Karpas-422 (cell line): ENCODE results near the gene TCTA. TPM values are rescaled to one million over a fixed set of nuclear protein-coding genes. Genes with fewer than 3 reads are reported as not detected.
"Not testable (repeated sequence)": the region's sequence is repeated elsewhere in the genome, so short reads cannot be mapped to it uniquely, and the experiment has no call there.

ENCODE experiments used
- DNase-seq: peaks from one replicate; pipeline ENCODE4 v3.0.0-alpha.2; 2015
- H2AFZ ChIP-seq: fragments of 200-600 bp; sonication (generic); 2 replicates; pipeline ENCODE4 v1.6.1; 2014; ENCODE audit warnings: antibody characterized with exemption, low read length, mixed read lengths
- H3K27ac ChIP-seq: fragments of 200-600 bp; sonication (generic); 2 replicates; pipeline ENCODE4 v1.5.1; 2014; ENCODE audit warnings: mild to moderate bottlenecking, low read length, moderate library complexity
- H3K27me3 ChIP-seq: fragments of 200-600 bp; sonication (generic); 2 replicates; pipeline ENCODE4 v1.6.1; 2014; ENCODE audit warnings: low read length, mixed read lengths
- H3K36me3 ChIP-seq: fragments of 200-600 bp; sonication (generic); 2 replicates; pipeline ENCODE4 v1.6.1; 2014; ENCODE audit warnings: low read length, mixed read lengths; ENCODE audit not compliant: insufficient read depth
- H3K4me1 ChIP-seq: fragments of 200-600 bp; sonication (generic); 2 replicates; pipeline ENCODE4 v1.6.1; 2014; ENCODE audit warnings: mild to moderate bottlenecking, low read length, mixed read lengths
- H3K4me2 ChIP-seq: fragments of 200-600 bp; sonication (generic); 2 replicates; pipeline ENCODE4 v1.6.1; 2014; ENCODE audit warnings: low read length, low read depth, mild to moderate bottlenecking; ENCODE audit not compliant: poor library complexity, severe bottlenecking
- H3K4me3 ChIP-seq: fragments of 200-600 bp; sonication (generic); 2 replicates; pipeline ENCODE4 v1.5.1; 2014; ENCODE audit warnings: mild to moderate bottlenecking, antibody characterized with exemption, low read length, mixed read lengths
- H3K79me2 ChIP-seq: fragments of 200-600 bp; sonication (generic); 2 replicates; pipeline ENCODE4 v1.6.1; 2014; ENCODE audit warnings: mild to moderate bottlenecking, low read length, mixed read lengths
- H3K9ac ChIP-seq: fragments of 200-600 bp; sonication (generic); 2 replicates; pipeline ENCODE4 v1.6.0; 2014; ENCODE audit warnings: low read length
- H3K9me2 ChIP-seq: fragments of 200-600 bp; sonication (generic), shearing (Covaris generic); replicated peaks from 2 replicates; pipeline ENCODE4 v1.6.0; 2014; ENCODE audit warnings: mild to moderate bottlenecking, low read length, moderate library complexity; ENCODE audit not compliant: insufficient read depth
- H3K9me3 ChIP-seq: fragments of 300-700, 200-600 bp; sonication (generic); 2 replicates; pipeline ENCODE4 v1.6.1; 2014; ENCODE audit warnings: low read length, mixed read lengths
- H4K20me1 ChIP-seq: fragments of 200-600 bp; sonication (generic); 2 replicates; pipeline ENCODE4 v1.6.1; 2014; ENCODE audit warnings: mild to moderate bottlenecking, antibody characterized with exemption, low read length, low read depth; ENCODE audit not compliant: insufficient read depth
- total RNA-seq: library from RNA; depleted of rRNA; stranded (reverse); fragments of >200 nt; shearing (Covaris generic); gene quantifications from 2 replicates; pipeline ENCODE4 v1.2.3, GENCODE V29; 2014; ENCODE audit warnings: low replicate concordance

TCTA gene
- total RNA-seq, 1 experiment from 2014 or later = 17.2 TPM

DNA sequence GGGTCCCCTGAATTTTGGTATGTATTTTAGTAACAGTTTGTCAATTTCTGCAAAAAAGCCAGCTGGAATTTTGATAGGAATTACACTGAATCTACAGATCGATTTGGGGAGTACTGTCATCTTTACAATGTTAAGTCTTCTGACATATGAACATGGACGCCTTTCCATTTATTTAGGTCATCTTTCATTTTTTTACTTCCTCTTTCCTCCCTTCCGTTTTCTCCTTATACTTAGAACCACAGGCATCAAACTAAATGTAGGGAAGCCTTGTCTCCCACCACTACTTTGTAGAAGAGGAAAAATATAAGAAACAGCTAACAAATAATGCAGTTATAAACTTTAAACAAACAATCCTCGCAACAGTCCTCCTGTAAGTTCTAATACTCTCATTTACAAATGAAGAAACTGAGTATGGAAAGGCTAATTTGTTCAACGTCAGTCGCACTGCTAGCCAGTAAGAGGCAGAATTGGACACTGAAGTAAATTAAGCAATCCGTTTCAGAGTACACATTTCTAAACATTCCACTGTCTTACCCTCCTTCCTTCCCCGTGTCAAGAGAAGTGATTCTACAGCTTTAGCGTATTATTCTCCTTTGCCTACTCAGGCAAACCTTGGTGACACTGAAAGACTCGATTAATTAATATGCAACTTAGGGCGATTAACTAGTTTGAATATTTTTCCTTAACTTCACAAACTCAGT is 26.0 kb upstream of the TCTA start:
- peaks cover 12% of the 10 kb centered on the region for H3K4me1 ChIP-seq
- H4K20me1 ChIP-seq = peaks cover 19% of the 10 kb centered on the region
- H3K36me3 ChIP-seq = no peaks in the 10 kb centered on the region
- no peaks in the 10 kb centered on the region for H3K27me3 ChIP-seq
- H3K9me2 ChIP-seq = no peaks in the 10 kb centered on the region
- no peaks in the 10 kb centered on the region for H3K9me3 ChIP-seq
- H3K79me2 ChIP-seq = peaks cover 96% of the 10 kb centered on the region
- H3K4me2 ChIP-seq = no peak overlapping the region
- DNase-seq = no peak
- no peak overlapping the region for H3K27ac ChIP-seq
- H3K4me3 ChIP-seq = no peak overlapping the region
- H2AFZ ChIP-seq = no peak overlapping the region
- no peak overlapping the region for H3K9ac ChIP-seq

- no peak overlapping the region for H3K27ac ChIP-seq
- H3K36me3 ChIP-seq = no peaks in the 10 kb centered on the region
- peaks cover 15% of the 10 kb centered on the region for H4K20me1 ChIP-seq
- no peak overlapping the region for H3K9ac ChIP-seq
- H3K79me2 ChIP-seq = peaks cover 98% of the 10 kb centered on the region
- no peak overlapping the region for H3K4me2 ChIP-seq
- DNase-seq = no peak
- H3K9me3 ChIP-seq = no peaks in the 10 kb centered on the region
- peaks cover 12% of the 10 kb centered on the region for H3K4me1 ChIP-seq
- H2AFZ ChIP-seq = no peak overlapping the region
- no peaks in the 10 kb centered on the region for H3K9me2 ChIP-seq
- no peaks in the 10 kb centered on the region for H3K27me3 ChIP-seq
- H3K4me3 ChIP-seq = no peak overlapping the region
Observed at GRCh38 chr3:49387721-49388120, 24.5 kb upstream of the TCTA start.

- H3K79me2 ChIP-seq = peaks cover 98% of the 10 kb centered on the region
- no peak overlapping the region for H3K4me3 ChIP-seq
- H3K4me1 ChIP-seq = peaks cover 12% of the 10 kb centered on the region
- H3K9me3 ChIP-seq = no peaks in the 10 kb centered on the region
- DNase-seq = no peak
- no peak overlapping the region for H3K9ac ChIP-seq
- H3K27ac ChIP-seq = no peak overlapping the region
- no peaks in the 10 kb centered on the region for H3K27me3 ChIP-seq
- no peaks in the 10 kb centered on the region for H3K9me2 ChIP-seq
- H3K36me3 ChIP-seq = no peaks in the 10 kb centered on the region
- no peak overlapping the region for H3K4me2 ChIP-seq
- H2AFZ ChIP-seq = no peak overlapping the region
- peaks cover 13% of the 10 kb centered on the region for H4K20me1 ChIP-seq
Observed at GRCh38 chr3:49388289-49388820, 23.9 kb upstream of the TCTA start.

DNA sequence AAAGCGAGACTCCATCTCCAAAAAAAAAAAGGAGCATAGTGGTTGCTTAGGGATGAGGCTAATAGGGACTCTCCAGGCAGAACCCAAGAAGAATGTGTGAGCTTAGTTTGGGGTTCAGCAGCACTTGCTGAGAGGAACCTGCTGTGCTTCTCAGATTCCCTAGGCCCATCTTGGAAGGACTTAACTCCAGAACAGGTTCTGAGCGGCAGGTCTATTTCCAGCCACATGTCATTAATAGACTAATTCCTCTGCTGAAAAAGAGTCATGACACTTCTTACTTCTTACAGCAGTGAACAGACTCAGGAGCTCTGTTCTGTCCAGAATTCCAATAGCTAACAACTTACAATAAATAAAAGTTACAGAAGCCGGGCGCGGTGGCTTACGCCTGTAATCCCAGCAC is 22.9 kb upstream of the TCTA start:
- Histone ChIP-seq H3K4me1 (peaks cover 12% of the 10 kb centered on the region), H3K79me2 (peaks cover 94% of the 10 kb centered on the region), H3K9me2 (no peaks in the 10 kb centered on the region), H3K36me3 (no peaks in the 10 kb centered on the region), H3K27ac (no peak overlapping the region), H4K20me1 (peaks cover 13% of the 10 kb centered on the region; the same call in 1 of the 2 replicates), H3K4me3 (no peak overlapping the region), H3K4me2 (no peak overlapping the region), H3K27me3 (no peaks in the 10 kb centered on the region), H3K9me3 (no peaks in the 10 kb centered on the region), H3K9ac (no peak overlapping the region), H2AFZ (no peak overlapping the region)
- DNase-seq = no peak

GRCh38 chr3:49391310-49391709 is 20.9 kb upstream of the TCTA start:
- DNase-seq, H3K4me3 ChIP-seq, H3K9me2 ChIP-seq, H3K9ac ChIP-seq, H3K4me2 ChIP-seq, H3K27me3 ChIP-seq, H3K4me1 ChIP-seq, H2AFZ ChIP-seq, H3K27ac ChIP-seq, H3K36me3 ChIP-seq, H3K9me3 ChIP-seq: not testable (repeated sequence)
- H4K20me1 ChIP-seq = peaks cover 28% of the 10 kb centered on the region
- H3K79me2 ChIP-seq = peaks cover 94% of the 10 kb centered on the region

- Histone ChIP-seq H3K4me3 (no peak overlapping the region), H3K9ac (no peak overlapping the region), H3K9me3 (no peaks in the 10 kb centered on the region), H3K27ac (no peak overlapping the region), H3K79me2 (peaks cover 95% of the 10 kb centered on the region), H2AFZ (no peak overlapping the region), H3K9me2 (no peaks in the 10 kb centered on the region), H3K27me3 (no peaks in the 10 kb centered on the region), H4K20me1 (peaks cover 57% of the 10 kb centered on the region), H3K4me1 (peaks cover 9% of the 10 kb centered on the region), H3K4me2 (no peak overlapping the region), H3K36me3 (peaks cover 9% of the 10 kb centered on the region; the same call in 1 of the 2 replicates)
- peak; percentile 79 for DNase-seq
Observed at GRCh38 chr3:49397470-49397869, 14.8 kb upstream of the TCTA start.

GRCh38 chr3:49399461-49399860 is 12.8 kb upstream of the TCTA start:
- Histone ChIP-seq H3K9ac (no peak overlapping the region), H3K9me3 (no peaks in the 10 kb centered on the region), H3K4me3 (no peak overlapping the region), H2AFZ (no peak overlapping the region), H3K27ac (no peak overlapping the region), H3K9me2 (no peaks in the 10 kb centered on the region), H4K20me1 (peaks cover 66% of the 10 kb centered on the region), H3K4me2 (no peak overlapping the region), H3K79me2 (peaks cover 98% of the 10 kb centered on the region), H3K36me3 (peaks cover 19% of the 10 kb centered on the region), H3K4me1 (peaks cover 9% of the 10 kb centered on the region), H3K27me3 (no peaks in the 10 kb centered on the region)
- no peak for DNase-seq

GRCh38 chr3:49401766-49402165 is 10.5 kb upstream of the TCTA start:
- Histone ChIP-seq H3K4me3 (no peak overlapping the region), H3K27ac (no peak overlapping the region), H3K9me2 (no peaks in the 10 kb centered on the region), H3K4me1 (peaks cover 9% of the 10 kb centered on the region), H3K9ac (no peak overlapping the region), H3K79me2 (peaks cover 98% of the 10 kb centered on the region), H4K20me1 (peaks cover 63% of the 10 kb centered on the region), H3K4me2 (no peak overlapping the region), H3K36me3 (peaks cover 27% of the 10 kb centered on the region), H3K27me3 (no peaks in the 10 kb centered on the region), H2AFZ (no peak overlapping the region), H3K9me3 (no peaks in the 10 kb centered on the region)
- no peak for DNase-seq
